ENCODE measurements around the gene PLXNB2.

Gene PLXNB2

DNA sequence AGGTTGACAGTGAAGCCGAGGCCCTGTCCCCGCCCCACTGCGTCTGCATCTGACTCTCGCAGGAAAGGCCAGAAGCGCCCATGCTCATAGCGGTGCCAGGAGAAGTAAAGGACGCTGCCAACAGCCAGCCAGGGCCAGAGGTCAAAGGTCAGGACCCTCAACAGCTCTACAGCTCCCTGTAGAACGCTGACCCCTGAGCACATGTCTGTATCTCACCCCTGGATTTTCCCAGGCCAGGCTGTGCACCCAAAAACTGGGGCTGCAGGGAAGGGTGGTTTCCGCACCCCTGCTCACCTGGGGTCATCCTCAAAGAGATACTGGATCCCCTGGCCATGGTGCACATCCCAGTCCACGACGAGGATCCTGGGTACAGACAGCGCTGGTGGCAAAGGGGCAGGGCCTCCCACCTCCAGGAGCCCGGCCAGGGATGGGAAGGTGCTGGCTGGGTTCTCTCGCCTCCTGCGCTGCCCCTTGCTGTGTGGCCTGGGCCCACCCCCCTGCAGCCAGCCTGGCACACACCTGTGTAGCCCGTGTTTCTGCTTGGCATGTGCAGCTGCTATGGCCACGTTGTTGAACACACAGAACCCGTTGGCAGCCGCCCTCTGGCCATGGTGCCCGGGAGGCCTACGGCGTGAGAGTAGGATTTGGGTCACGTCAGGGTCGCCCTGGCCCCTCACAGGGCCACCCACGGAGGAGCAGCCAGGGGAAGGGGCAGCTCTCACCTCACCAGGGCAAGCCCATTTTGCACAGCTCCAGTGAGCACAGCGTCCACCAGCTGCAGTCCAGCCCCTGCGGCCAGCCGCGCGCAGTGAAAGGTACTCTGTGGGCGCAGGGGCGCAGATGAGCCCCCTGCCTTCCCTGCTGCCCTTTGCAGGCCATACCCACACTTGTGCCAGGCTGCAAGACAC lies 57.9 kb downstream of the PLXNB2 start:
- DNase-seq = no peak

DNA sequence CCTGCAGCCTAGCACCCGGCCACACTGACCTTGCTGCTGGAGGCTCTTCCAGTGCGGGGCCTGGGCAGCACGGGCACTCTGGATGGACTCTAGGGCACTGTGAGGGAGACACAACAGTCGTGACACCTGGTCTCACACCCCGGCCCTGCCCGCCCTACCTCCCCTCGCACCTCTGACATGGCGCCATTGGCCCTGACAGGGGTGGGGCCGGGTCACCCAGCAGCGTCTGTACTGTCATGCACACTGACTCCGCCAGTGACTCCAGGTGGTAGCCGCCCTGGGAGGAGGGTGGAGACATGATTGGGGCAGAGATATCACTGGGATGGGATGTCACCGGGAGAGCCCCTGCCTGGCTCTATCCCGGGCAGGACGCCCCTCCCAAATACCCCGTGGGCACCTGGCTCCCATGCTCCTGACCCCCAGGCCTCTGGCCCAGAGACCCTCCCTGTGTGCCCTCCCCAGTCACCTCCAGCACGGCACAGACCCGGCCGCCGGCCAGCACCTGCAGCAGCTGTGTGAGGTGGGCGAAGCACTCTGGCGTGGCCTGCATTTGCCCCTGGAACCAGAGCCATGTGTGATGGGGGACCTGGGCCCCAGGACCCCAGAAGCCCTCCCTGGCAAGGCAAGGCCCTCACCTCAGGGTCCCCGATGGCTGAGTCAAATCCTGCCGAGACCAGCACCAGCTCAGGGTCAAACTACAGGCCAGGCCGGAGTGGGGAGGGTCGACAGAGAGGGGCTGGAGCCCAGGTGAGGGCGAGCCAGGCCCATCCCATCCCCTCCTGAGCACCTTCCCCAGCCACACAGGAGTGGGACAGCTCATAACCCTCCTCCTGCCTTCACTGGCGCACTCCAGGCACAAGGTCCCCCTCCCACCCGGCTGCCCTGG lies 59.0 kb downstream of the PLXNB2 start:
- no peak for DNase-seq

DNA sequence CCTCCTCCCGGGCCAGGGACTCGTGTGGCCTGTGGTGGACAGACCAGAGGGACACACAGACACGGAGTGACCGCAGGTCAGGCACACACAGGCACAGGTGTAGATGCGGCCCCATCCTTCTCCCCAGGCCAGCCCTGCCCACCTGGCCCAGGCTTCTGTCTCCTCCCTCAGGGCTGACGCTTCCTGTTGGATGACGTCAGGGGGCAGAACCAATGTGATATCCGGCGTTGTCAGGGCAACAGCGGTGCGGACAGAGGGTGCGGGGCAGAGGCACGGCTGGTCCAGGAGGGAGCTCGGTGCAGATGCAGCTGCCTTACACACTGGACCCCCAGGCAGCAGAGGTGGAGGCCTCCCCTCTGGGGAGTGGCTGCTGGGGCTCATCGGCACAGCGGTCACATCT lies 59.7 kb downstream of the PLXNB2 start:
- DNase-seq = no peak

DNA sequence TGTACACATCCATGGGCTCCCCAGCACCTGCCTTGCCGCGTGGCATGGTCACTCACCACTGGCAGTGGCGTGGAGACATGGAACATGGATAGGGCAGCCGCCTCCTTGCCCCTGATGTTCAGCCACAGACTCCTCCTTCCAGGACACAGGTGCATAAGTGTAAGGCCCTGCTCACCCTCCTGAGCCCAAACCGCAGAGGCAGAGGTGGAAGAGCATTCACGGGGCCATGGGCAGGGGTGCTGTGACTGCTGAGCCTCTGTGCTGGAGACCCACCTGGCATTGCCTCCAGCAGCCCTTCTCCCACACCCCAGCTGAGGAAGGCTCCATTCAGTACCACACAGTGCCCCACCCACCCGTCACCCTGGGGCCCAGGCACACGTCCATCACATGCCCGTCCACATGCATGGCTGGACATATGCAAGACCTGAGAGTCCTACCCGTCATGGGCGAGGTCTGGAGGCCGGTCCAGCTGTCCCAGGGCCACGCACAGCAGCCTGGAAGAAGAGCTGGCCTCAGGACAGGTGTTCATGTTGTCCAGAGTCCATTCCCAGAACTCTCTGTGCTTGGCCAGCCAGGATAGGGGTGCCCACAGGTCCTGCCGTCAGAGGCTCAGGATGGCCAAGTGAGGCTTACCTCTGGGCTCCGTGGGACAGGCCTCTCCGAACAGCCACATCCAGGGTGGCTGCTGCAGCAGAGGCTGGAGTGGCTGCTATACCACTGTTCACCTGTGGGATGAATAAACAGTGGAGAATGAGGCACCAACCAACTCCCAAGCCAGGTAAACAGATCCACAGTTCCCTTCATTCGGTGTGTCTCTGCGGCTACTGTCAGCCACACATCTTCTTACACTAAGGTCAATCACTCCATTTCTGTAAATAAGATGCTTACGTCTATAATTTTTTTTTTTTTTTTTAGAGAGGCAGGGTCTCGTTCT lies 60.9 kb downstream of the PLXNB2 start:
- no peak for DNase-seq

DNA sequence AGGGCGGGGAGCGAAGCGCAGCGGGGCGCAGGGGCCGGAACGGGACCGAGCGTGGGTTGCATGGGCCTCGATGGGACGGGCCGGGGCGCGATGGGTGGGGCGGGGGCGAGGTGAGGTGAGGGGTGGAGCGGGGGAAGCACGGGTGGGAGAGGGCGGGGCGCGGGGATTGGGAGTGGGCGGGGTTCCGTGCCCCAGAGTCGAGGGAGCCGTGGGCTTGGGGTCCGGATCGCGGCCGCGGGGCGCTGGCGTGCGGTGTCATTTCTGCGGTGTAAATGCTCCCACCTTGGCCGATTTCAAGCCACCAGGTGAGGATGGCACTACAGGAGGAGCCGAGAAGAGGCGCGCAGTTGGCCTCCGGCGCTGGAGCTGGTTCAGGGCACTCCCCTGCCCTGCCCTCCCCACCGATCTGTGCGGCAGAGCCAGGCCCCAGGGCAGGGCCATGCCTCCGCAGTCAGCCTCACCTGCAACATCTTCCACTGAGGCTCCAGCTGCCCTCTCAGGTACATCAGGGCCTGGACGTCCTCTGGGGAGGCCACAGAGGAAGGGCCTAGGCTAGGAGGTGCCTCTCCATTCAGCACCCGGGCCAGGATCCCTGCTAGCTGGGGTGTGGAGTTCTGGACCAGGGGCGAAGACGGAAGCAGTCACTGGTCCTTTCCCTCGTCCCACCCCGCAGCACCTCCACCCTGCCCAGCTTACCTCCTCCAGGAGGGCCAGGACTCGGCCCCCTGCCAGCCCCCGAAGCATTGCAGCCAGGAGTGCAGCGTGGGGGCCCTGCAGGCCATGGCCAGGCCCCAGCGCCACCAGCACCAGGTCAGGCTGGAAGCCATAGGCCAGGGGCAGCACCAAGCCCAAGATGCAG lies 62.0 kb downstream of the PLXNB2 start:
- no peak for DNase-seq

DNA sequence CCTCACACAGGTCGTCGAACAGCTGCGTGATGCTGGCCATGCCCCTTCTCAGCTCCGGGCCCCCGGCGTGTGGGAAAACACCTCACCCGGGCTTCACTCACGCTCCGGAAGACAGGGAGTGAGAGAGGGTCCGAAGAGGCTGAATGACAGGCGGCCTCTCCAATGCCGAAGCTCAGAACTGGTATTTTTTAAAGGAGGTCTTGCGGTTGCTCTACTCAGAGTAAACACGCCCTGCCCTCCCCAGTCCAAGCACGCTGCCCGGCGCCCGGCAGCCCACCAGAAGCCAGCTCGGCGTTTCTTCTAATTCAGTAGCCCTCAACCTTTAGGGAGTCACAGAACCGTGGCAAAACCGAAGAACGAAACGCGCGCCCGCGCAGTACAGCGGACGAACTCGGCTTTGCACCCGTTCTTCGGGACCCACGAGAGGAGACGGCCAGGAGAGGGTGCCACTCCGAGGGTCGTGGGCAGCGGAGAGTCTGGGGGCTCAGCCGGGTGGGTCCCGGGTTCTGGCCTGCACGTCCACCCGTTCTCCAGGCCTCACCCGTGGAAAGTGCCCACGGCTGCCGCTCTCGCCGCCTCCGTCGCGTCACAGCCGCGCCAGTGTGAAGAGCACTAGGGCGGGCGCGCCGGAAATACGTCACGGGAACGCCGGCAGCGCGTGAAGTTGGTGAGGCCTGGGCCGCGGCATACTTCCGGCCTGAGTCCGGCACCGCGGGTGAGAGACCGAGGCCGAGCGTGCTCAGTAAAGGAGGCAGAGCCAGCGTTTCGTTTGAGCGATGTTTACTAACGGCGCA lies 62.8 kb downstream of the PLXNB2 start, which contains the start of gene TUBGCP6:
Gene TUBGCP6 (minus strand): TSS at position 604 of the 794 bp plus-strand sequence. CDS start 564 bp downstream, at position 40.
- DNase-seq = peak; percentile 84 to 87

DNA sequence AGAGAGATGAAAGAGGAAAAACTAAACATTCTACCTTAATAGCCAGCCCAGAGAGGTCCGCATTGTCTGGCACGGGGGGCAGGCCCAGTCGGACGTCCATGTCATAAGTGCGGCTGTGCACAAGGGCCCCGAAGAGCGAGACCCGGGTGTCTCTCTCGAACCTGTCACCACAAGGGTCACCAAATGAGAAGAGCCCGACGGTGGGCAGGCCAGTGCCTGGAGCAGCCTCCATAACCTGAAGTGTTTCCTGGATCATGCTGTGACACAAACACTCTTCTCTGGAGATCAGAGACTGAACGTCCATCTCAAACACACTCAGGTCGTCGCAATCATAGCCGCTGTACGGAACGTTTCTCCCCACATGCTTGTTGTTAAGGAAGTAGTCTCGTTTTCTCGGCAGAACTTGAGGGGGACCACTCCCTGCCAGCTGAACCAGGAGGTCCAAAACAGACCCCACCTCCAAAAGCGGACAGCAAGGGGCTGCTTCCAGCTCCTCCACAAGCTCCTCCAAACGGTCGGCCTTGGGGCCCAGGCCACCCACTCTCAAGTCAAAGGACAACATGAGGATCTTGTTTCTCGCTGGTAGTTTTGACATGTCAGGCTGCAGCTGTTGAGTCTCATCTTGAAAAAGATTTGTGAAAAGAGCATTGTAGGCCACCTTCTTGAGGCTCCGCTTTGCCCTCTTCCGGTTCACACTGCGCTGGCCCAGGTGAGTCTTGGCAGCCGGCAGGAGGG lies 63.6 kb downstream of the PLXNB2 start:
- no peak for DNase-seq

DNA sequence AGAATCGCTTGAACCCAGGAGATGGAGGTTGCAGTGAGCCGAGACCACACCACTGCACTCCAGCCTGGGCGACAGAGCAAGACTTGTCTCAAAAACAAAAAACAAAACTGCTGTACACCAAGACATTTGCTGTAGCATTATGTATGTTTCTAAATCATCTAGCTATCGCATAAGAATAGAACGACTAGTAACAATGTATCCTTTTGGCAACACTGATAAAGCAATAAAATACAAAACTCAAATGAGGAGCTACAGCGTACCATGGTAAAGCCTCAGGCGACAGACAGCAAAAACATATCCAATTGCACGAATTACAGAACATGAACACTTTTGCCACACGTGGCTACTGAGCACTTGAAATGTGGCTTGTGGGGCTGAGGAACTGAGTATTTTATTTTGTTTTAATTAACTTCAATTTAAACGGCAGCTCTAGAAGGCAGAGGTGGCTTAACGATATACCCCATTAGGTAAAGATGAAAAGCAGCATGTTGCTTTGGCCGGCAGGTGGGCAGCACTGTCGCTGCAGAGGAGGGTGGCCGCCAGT lies 65.0 kb downstream of the PLXNB2 start:
- no peak for DNase-seq

DNA sequence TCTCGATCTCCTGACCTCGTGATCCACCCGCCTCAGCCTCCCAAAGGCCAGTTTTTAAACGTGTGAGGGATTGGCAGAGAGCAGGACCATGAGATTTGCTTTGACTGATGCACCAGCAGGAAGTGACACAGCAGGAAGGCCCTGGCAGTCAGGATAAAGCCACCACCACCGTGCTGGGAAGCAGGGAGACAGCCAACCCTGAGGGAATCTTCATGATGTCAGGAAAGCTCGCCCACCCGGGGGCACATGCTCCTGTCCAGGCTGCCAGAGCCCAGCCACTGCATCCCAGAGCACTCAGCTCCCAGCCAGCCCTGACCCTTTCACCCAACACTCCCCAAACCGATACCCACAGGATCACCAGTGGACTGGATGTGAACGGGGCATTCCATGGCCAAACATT lies 68.7 kb downstream of the PLXNB2 start:
- no peak for DNase-seq

DNA sequence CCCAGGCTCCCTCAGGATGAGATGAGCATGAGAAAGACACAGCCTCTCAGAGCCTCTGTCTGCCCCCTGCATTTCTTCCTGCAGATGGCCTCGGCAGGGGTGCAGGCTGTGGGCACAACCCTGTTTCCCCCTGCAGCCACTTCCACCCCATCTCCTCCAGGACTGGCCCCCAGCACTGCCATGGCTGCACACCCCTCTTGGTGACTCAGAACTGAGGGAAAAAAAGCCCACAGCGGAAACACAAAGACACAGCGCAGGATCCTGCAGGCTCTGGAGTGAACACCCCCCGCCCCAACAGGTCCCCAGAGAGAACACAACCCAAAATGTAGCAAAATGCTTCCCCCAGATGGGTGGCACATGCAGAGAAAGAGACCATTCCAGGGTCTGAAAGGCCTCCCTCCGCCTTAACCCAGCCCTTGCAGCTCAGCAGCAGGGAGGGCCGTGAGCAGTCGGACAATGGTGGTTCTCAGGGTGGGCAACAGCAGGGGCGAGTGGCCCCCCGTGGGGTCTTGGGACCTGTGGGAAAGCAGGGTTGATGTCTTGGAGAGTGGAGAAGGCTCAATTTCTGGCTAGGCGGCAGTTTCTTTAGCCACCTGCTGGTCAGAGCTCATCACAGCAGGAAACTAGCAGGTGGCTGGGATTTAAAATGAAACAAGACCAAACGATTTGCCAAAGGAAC lies 70.6 kb downstream of the PLXNB2 start:
- no peak for DNase-seq

DNA sequence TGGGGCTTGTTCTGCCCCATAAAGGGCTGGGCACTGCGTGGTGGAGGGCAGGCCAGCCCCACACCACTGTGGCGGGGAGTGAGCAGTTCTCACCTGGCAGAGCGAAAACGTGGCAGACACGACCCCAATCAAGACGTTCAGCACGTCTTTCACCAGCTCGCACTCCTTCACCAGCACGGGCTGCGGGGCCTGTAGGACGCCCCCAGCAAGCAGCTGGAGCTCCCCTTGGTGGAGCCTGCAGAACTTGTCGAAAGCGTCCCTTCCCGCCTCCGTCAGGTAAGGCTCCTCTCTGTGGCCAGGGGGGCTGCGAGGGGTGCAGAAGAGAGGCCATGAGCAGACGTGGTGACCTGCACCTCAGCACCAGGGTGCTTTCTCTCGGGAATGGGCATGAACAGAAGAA lies 74.2 kb downstream of the PLXNB2 start:
- no peak for DNase-seq

DNA sequence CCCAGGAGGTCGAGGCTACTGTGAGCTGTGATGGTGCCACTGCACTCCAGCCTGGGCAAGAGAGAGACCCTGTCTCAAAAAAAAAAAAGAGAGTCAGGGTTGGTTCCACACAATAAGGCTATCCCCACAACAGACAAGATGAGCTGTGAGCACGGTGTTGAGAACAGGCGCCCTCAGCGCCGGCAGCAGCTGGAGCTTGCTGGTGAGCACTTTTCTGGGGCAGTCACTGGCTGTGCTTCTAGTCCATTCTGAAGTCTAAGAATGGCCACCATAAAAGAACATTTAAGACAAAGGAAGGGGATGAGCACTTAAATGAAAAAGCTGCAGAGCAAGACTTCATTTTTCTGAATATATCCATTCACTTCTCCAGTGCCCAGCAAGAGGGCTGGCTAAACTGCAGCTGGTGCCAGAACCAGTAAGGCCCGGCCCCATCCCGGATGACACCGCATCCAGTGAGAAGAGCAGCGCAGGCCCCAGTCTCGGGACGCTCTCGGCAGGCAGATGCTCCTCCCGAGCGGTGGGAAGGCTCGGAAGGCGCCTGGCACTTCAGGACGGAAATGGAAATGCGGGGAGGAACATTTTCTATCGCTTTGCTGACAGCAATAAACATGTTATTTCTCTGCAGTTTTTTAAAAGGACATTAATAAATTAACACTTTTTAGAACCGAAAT lies 74.8 kb downstream of the PLXNB2 start:
- no peak for DNase-seq

DNA sequence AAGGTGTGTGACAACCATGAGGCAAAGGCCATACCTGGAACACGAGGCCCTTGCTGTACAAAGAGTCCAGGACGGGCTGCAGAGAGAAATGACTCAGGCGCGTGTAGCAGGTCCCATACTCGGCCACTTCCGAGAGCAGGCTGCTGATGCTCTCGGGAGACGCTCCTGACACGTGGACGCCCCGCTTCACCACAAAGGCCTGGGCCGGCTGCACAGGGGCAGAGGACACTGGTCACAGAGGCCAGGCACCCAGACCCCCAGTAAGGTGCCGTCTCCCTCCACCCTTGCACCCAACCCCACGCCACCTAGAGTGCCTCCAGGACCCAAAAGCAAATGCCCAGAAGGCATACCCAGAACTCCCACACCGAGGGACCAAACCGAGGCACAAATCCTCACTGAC lies 78.1 kb downstream of the PLXNB2 start:
- no peak for DNase-seq

DNA sequence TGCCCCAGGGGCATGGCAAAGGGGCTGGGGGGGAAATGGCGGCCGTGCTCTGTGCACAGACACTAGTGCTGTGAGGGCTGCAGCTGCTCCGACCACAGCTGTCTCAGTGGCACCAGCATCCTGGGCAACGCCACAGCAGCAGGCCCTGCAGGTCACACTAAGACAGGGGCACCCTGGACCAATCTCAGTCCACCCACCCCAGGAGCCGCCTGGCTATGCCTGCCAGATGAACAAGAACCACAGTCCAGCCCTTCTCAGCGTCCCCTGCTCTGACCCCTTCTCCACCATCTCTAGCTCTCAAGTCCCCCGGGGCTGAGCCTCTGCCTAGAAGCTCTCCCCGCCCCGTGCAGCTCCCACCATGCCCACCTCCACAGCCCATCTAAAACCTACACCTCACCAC lies 79.1 kb downstream of the PLXNB2 start:
- no peak for DNase-seq

DNA sequence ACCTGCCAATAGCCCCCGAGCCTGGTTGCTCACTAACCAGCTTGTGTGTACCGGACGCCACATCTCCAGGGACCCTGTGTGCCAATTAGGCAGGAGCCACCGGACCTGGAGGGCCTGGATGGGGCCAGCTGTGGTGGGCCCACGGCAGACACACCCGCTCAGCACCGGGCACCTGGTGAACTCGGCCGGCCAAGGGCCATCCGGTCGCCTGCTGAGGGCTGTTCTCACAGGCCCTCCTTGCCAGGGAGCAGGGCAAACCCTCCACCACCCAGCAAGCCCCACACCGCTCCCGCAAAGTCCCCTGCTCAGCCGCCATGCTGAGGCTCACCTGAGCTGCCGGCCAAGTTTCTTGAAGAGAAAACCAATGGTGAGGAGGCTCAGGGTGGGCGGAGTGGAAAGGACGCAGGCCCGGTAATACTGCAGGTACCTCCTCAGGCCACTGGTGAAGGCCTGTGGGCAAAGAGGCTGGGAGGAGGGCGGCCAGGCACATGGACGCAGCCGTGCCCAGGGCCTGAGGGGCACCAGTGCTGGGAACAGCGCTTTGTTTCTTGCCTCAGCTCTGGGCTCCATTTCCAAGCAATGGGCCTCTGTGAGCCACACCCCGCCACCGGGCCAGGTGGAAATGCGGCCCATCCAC lies 79.7 kb downstream of the PLXNB2 start:
- DNase-seq = no peak

DNA sequence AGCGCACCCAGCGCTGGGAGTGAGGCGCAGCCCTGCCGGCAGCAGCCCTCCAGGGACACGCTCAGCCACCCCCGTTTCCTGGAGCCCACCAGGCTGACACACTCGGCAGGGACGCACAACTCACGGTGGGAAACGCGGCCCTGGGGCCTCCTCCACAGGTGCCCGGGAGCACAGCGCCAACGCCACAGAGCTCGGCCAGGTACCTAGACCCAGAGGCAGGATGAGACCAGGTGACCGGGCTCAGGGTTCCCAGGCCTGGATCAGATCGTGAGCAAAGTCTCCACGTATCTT lies 80.6 kb downstream of the PLXNB2 start:
- no peak for DNase-seq

DNA sequence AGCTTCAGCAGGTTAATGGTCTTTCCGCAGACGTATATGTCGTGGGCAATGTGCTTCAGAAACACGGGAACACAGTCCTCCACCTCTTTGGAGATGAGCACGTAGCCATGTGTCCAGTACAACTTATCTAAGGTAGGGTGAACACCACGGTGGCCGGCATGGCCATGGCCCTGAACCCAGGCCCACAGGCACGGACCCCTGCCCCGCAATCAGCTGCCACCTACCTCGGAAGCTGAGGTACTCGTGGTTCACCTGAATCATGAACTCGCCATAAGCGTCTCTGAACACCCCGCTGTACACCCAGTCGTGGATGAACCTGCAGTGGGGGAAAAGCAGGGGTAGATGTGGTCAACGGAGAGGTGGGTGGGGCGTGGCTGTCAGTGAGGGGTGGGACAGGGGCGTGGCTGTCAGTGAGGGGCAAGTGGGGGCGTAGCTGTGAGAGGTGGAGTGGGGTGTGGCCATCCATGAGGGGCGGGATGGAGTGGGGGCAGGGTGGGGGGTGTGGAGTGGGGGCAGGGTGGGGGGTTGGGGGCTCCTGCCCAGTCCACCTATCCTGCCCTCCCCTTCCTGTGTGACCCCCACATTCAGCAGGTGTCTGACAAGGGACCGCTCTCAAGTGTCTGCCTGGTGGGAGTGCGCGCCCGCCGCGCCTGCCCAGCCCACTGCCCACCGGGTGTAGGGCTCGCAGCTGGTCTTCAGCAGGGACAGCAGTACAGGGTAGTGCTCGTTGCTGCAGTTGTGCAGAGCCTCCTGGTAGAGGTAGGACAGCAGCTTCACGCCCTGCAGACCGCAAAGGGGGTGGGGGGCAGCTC lies 81.2 kb downstream of the PLXNB2 start:
- DNase-seq = no peak
